Left ventricle myocardium inferior (tissue), 1 donor: ENCODE data around the gene MTR. TPM values are rescaled to one million over a fixed set of nuclear protein-coding genes. Genes with fewer than 3 reads are reported as not detected.

ENCODE experiments used
- DNase-seq: peaks from one replicate; pipeline ENCODE4 v3.0.0-alpha.2; 2020
- H3K27ac ChIP-seq: fragments of 200-600 bp; replicated peaks from 2 replicates; pipeline ENCODE4 v1.8.0; 2021
- H3K27me3 ChIP-seq: fragments of 200-600 bp; 2 replicates; pipeline ENCODE4 v1.8.0; 2021; ENCODE audit warnings: low read depth
- H3K36me3 ChIP-seq: fragments of 200-600 bp; 2 replicates; pipeline ENCODE4 v1.8.0; 2021
- H3K4me1 ChIP-seq: fragments of 200-600 bp; 2 replicates; pipeline ENCODE4 v1.8.0; 2021
- H3K4me3 ChIP-seq: fragments of 200-600 bp; 2 replicates; pipeline ENCODE4 v1.8.0; 2021; ENCODE audit warnings: mild to moderate bottlenecking, moderate library complexity
- H3K9me3 ChIP-seq: fragments of 200-600 bp; replicated peaks from 2 replicates; pipeline ENCODE4 v1.8.0; 2021
- CTCF ChIP-seq: fragments of 200-600 bp; IDR thresholded peaks from 2 replicates; pipeline ENCODE4 v1.8.0; 2021; ENCODE audit warnings: antibody characterized with exemption, mild to moderate bottlenecking, borderline replicate concordance
- intact Hi-C: fragments of 100-400 bp; cut with micrococcal nuclease; formaldehyde crosslinking; loops from one replicate; pipeline ENCODE4 v1.11.0; 2022
- total RNA-seq: library from RNA; stranded (reverse); fragmentation: NEBNext Ultra II Directional; extraction: Animal tissue kit (Norgen Biotek cat#: 25700); gene quantifications from one replicate; pipeline ENCODE4 v1.2.1, GENCODE V29; 2021
- donor health status: DM: no; HTN: yes; CAD: no; lungs with severe emphysema.

MTR gene
- total RNA-seq, 1 donor from 2014 or later, result 47.6 TPM

- Histone ChIP-seq H3K9me3 (no peaks in the 10 kb centered on the region), H3K4me3 (no peak overlapping the region), H3K4me1 (peaks cover 69% of the 10 kb centered on the region), H3K27me3 (no peaks in the 10 kb centered on the region), H3K27ac (peak overlapping the region; percentile 44), H3K36me3 (peaks cover 59% of the 10 kb centered on the region)
- no peak for TF ChIP-seq CTCF
- DNase-seq, result no peak
- intact Hi-C loops, result no loop called here
These were observed 43.7 kb upstream of the MTR start for GRCh38 chr1:236751385-236751784.

GRCh38 chr1:236751935-236752334 lies 43.2 kb upstream of the MTR start:
- TF ChIP-seq CTCF, result no peak
- Histone ChIP-seq H3K36me3 (peaks cover 59% of the 10 kb centered on the region), H3K9me3 (no peaks in the 10 kb centered on the region), H3K4me1 (peaks cover 63% of the 10 kb centered on the region), H3K4me3 (no peak overlapping the region), H3K27ac (peak overlapping the region; percentile 44), H3K27me3 (no peaks in the 10 kb centered on the region)
- DNase-seq, result no peak
- intact Hi-C loops, result no loop called here

- no peak overlapping the region for H3K4me3 ChIP-seq
- H3K27me3 ChIP-seq, result no peaks in the 10 kb centered on the region
- TF ChIP-seq CTCF, result peak; percentile 29
- peak overlapping the region; percentile 69 for H3K27ac ChIP-seq
- H3K9me3 ChIP-seq, result no peaks in the 10 kb centered on the region
- H3K36me3 ChIP-seq, result peaks cover 58% of the 10 kb centered on the region
- intact Hi-C loops, result no loop called here
- DNase-seq, result no peak
- peaks cover 49% of the 10 kb centered on the region for H3K4me1 ChIP-seq
These were observed 41.6 kb upstream of the MTR start for GRCh38 chr1:236753516-236753915.

GRCh38 chr1:236753964-236754363 lies 41.1 kb upstream of the MTR start:
- no peak for TF ChIP-seq CTCF
- peaks cover 48% of the 10 kb centered on the region for H3K4me1 ChIP-seq
- DNase-seq, result peak; percentile 60
- H3K9me3 ChIP-seq, result no peaks in the 10 kb centered on the region
- peak overlapping the region; percentile 69 for H3K27ac ChIP-seq
- H3K4me3 ChIP-seq, result no peak overlapping the region
- peaks cover 58% of the 10 kb centered on the region for H3K36me3 ChIP-seq
- intact Hi-C loops, result no loop called here
- no peaks in the 10 kb centered on the region for H3K27me3 ChIP-seq

GRCh38 chr1:236754525-236755210 lies 40.4 kb upstream of the MTR start:
- H3K27ac ChIP-seq, result peak overlapping the region; percentile 69
- no peak for DNase-seq

More at GRCh38 chr1:236754525-236755210, 40.4 kb upstream of the MTR start:
- intact Hi-C loops, result no loop called here
- no peak for TF ChIP-seq CTCF
- Histone ChIP-seq H3K4me3 (no peak overlapping the region), H3K9me3 (no peaks in the 10 kb centered on the region), H3K27me3 (no peaks in the 10 kb centered on the region), H3K36me3 (peaks cover 58% of the 10 kb centered on the region), H3K4me1 (peaks cover 53% of the 10 kb centered on the region)
